GM12874 (cell line): ENCODE results near the gene SERAC1.

ENCODE experiments used
- TF ChIP-seq, protein P1 (sequence below): IDR thresholded peaks from 2 replicates; pipeline ENCODE4 v1.5.1; 2011; ENCODE audit warnings: low read depth, mild to moderate bottlenecking, control low read depth, low read length, moderate library complexity; ENCODE audit not compliant: insufficient read depth

SERAC1 gene

GRCh38 chr6:158086054-158086503 lies 82.0 kb downstream of the SERAC1 start:
- TF ChIP-seq, protein P1, sequence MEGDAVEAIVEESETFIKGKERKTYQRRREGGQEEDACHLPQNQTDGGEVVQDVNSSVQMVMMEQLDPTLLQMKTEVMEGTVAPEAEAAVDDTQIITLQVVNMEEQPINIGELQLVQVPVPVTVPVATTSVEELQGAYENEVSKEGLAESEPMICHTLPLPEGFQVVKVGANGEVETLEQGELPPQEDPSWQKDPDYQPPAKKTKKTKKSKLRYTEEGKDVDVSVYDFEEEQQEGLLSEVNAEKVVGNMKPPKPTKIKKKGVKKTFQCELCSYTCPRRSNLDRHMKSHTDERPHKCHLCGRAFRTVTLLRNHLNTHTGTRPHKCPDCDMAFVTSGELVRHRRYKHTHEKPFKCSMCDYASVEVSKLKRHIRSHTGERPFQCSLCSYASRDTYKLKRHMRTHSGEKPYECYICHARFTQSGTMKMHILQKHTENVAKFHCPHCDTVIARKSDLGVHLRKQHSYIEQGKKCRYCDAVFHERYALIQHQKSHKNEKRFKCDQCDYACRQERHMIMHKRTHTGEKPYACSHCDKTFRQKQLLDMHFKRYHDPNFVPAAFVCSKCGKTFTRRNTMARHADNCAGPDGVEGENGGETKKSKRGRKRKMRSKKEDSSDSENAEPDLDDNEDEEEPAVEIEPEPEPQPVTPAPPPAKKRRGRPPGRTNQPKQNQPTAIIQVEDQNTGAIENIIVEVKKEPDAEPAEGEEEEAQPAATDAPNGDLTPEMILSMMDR, result no peak

- TF ChIP-seq, protein P1, result no peak
These were observed 82.6 kb downstream of the SERAC1 start for GRCh38 chr6:158085261-158086053.

DNA sequence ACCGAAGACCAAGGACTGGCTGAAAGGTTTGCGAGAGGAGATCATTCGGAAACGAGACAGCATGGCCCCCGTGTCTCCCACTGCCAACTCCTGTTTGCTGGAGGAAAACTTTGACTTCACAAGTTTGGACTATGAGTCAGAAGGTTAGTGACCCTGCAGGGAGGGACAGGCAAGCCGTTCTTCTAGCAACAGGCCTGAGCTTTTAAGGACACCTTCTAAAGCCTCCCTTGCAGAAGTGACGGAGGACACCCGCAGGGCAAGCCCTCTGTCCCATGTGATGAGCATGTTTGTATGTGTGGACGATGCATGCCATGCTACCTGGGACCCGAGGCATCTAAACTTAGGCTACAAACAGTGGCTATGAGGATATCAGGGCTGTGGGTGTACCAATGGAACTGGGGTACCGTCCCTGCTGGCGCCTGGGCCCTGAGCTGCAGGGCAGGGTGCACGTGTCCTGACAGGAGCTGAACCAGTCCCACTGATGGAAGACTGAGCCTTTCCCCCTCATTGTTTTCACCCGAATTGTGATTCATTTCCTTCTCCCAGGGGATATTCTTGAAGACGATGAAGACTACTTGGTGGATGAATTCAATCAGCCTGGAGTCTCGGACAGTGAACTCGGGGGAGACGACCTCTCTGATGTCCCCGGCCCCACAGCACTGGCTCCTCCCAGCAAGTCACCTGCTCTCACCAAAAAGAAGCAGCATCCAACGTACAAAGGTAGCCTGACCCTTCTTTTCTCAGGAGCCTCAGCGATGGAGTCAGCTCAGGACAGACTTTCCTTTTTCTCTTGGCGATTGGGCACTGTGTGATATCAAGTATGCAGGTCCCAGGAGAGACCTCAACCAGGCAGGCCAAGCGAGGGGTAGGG lies 84.4 kb downstream of the SERAC1 start:
- TF ChIP-seq, protein P1, result no peak

- TF ChIP-seq, protein P1, result no peak
These were observed 86.5 kb downstream of the SERAC1 start for GRCh38 chr6:158081657-158081935.

- TF ChIP-seq, protein P1, result no peak
These were observed 87.0 kb downstream of the SERAC1 start for GRCh38 chr6:158080849-158081656.

GRCh38 chr6:158078320-158078719 lies 89.7 kb downstream of the SERAC1 start:
- TF ChIP-seq, protein P1, result no peak

GRCh38 chr6:158077676-158078075 lies 90.4 kb downstream of the SERAC1 start:
- TF ChIP-seq, protein P1, result no peak
